ENCODE results near the gene CNIH3.

Gene CNIH3

GRCh38 chr1:224767676-224768075 lies 151.6 kb downstream of the CNIH3 start:
- no peak overlapping the region for H3K27ac ChIP-seq (ENCODE audit: low read length)
- ATAC-seq (ENCODE audit: insufficient read depth, low read depth) = no peak
- no peaks in the 10 kb centered on the region for H3K9me3 ChIP-seq (ENCODE audit: insufficient read depth, low read length, severe bottlenecking)

GRCh38 chr1:224768971-224769370 lies 152.9 kb downstream of the CNIH3 start:
- TF ChIP-seq EZH2 (IDR thresholded peaks at IDR 0.05; ENCODE audit: borderline replicate concordance, low read depth, low read length, severe bottlenecking) = no peak
- no peak for TF ChIP-seq CTCF (IDR thresholded peaks at IDR 0.05; ENCODE audit: borderline replicate concordance, extremely low read depth, low read length, poor library complexity, severe bottlenecking)
- no peaks in the 10 kb centered on the region for H4K20me1 ChIP-seq (ENCODE audit: insufficient read depth, low read length)
- no peak for DNase-seq

More at GRCh38 chr1:224767676-224768075, 151.6 kb downstream of the CNIH3 start:
- Histone ChIP-seq H3K27me3 (ENCODE audit: insufficient read depth, low read length, poor library complexity) (no peaks in the 10 kb centered on the region), H3K4me2 (ENCODE audit: insufficient read depth, low read length) (no peak overlapping the region), H3K36me3 (ENCODE audit: insufficient read depth, low read length) (no peaks in the 10 kb centered on the region), H3K79me2 (ENCODE audit: insufficient read depth, low read length) (no peaks in the 10 kb centered on the region), H2AFZ (ENCODE audit: low read depth, low read length) (no peak overlapping the region), H3K4me1 (ENCODE audit: insufficient read depth, low read length) (peaks cover 10% of the 10 kb centered on the region), H4K20me1 (ENCODE audit: insufficient read depth, low read length) (no peaks in the 10 kb centered on the region), H3K4me3 (ENCODE audit: low read depth in 1 of 2, low read length in 2 of 2) (no peak overlapping the region), H3K9ac (ENCODE audit: low read depth, low read length) (no peak overlapping the region)
- TF ChIP-seq CTCF (IDR thresholded peaks at IDR 0.05; ENCODE audit: borderline replicate concordance, extremely low read depth, low read length, poor library complexity, severe bottlenecking) = no peak
- no peak for TF ChIP-seq EZH2 (IDR thresholded peaks at IDR 0.05; ENCODE audit: borderline replicate concordance, low read depth, low read length, severe bottlenecking)
- DNase-seq = no peak

GRCh38 chr1:224769452-224770335 lies 153.6 kb downstream of the CNIH3 start:
- DNase-seq (peak; percentile 41), ATAC-seq (ENCODE audit: insufficient read depth, low read depth) (peak; percentile 85)

More at GRCh38 chr1:224768971-224769370, 152.9 kb downstream of the CNIH3 start:
- Histone ChIP-seq H3K36me3 (ENCODE audit: insufficient read depth, low read length) (no peaks in the 10 kb centered on the region), H3K4me1 (ENCODE audit: insufficient read depth, low read length) (peaks cover 10% of the 10 kb centered on the region), H3K27me3 (ENCODE audit: insufficient read depth, low read length, poor library complexity) (no peaks in the 10 kb centered on the region), H3K9ac (ENCODE audit: low read depth, low read length) (no peak overlapping the region), H3K79me2 (ENCODE audit: insufficient read depth, low read length) (no peaks in the 10 kb centered on the region), H3K4me2 (ENCODE audit: insufficient read depth, low read length) (no peak overlapping the region), H2AFZ (ENCODE audit: low read depth, low read length) (no peak overlapping the region), H3K27ac (ENCODE audit: low read length) (0 out of 2 replicates have a peak overlapping the region, but pooled peaks have one; percentile 37), H3K4me3 (ENCODE audit: low read depth in 1 of 2, low read length in 2 of 2) (no peak overlapping the region), H3K9me3 (ENCODE audit: insufficient read depth, low read length, severe bottlenecking) (no peaks in the 10 kb centered on the region)
- ATAC-seq (ENCODE audit: insufficient read depth, low read depth) = no peak

More at GRCh38 chr1:224769452-224770335, 153.6 kb downstream of the CNIH3 start:
- Histone ChIP-seq H3K4me1 (ENCODE audit: insufficient read depth, low read length) (peaks cover 10% of the 10 kb centered on the region), H3K79me2 (ENCODE audit: insufficient read depth, low read length) (no peaks in the 10 kb centered on the region), H3K27ac (ENCODE audit: low read length) (0 out of 2 replicates have a peak overlapping the region, but pooled peaks have one; percentile 15), H3K4me2 (ENCODE audit: insufficient read depth, low read length) (no peak overlapping the region), H2AFZ (ENCODE audit: low read depth, low read length) (peak overlapping the region; percentile 33), H4K20me1 (ENCODE audit: insufficient read depth, low read length) (no peaks in the 10 kb centered on the region), H3K9ac (ENCODE audit: low read depth, low read length) (no peak overlapping the region), H3K27me3 (ENCODE audit: insufficient read depth, low read length, poor library complexity) (no peaks in the 10 kb centered on the region), H3K9me3 (ENCODE audit: insufficient read depth, low read length, severe bottlenecking) (no peaks in the 10 kb centered on the region), H3K36me3 (ENCODE audit: insufficient read depth, low read length) (no peaks in the 10 kb centered on the region), H3K4me3 (ENCODE audit: low read depth in 1 of 2, low read length in 2 of 2) (no peak overlapping the region)
- TF ChIP-seq CTCF (IDR thresholded peaks at IDR 0.05; ENCODE audit: borderline replicate concordance, extremely low read depth, low read length, poor library complexity, severe bottlenecking) (no peak), EZH2 (IDR thresholded peaks at IDR 0.05; ENCODE audit: borderline replicate concordance, low read depth, low read length, severe bottlenecking) (no peak)

Data from DND-41 (cell line).